VCaP (cell line): ENCODE data around the gene EPB41L1.
A peak's percentile ranks its signal among the peaks of the same experiment; 100 is the strongest.

ENCODE experiments used
- H3K27ac ChIP-seq: fragments of 450-650 bp; 2 replicates; pipeline ENCODE4 v1.5.1; 2017
- CTCF ChIP-seq: fragments of 450-650 bp; conservative IDR thresholded peaks from 2 replicates; pipeline ENCODE4 v1.5.1; 2017; ENCODE audit warnings: mild to moderate bottlenecking, moderate library complexity

EPB41L1 gene

GRCh38 chr20:36216314-36217025 lies 61.9 kb downstream of the EPB41L1 start:
- no peak overlapping the region for H3K27ac ChIP-seq
- TF ChIP-seq CTCF, result no peak

GRCh38 chr20:36217226-36217625 lies 62.7 kb downstream of the EPB41L1 start:
- TF ChIP-seq CTCF, result peak; percentile 15; the same call in 1 of the 2 replicates
- H3K27ac ChIP-seq, result no peak overlapping the region

GRCh38 chr20:36218380-36219064 lies 64.0 kb downstream of the EPB41L1 start:
- no peak for TF ChIP-seq CTCF
- no peak overlapping the region for H3K27ac ChIP-seq

GRCh38 chr20:36219671-36220220 lies 65.2 kb downstream of the EPB41L1 start:
- no peak for TF ChIP-seq CTCF
- no peak overlapping the region for H3K27ac ChIP-seq

GRCh38 chr20:36225666-36226065 lies 71.1 kb downstream of the EPB41L1 start:
- H3K27ac ChIP-seq, result no peak overlapping the region
- no peak for TF ChIP-seq CTCF

- no peak overlapping the region for H3K27ac ChIP-seq
- no peak for TF ChIP-seq CTCF
Observed at GRCh38 chr20:36228770-36229169, 74.2 kb downstream of the EPB41L1 start.

GRCh38 chr20:36230019-36230418 lies 75.5 kb downstream of the EPB41L1 start:
- H3K27ac ChIP-seq, result no peak overlapping the region
- no peak for TF ChIP-seq CTCF
